NCI-H2081 (cell line): ENCODE measurements around the gene FCHSD2.
"Not testable (repeated sequence)": the region's sequence is repeated elsewhere in the genome, so short reads cannot be mapped to it uniquely, and the experiment has no call there.

Experiments
- DNase-seq, 2 experiments: peaks; one replicate each; lab custom pipeline; 2025; lab: John Stamatoyannopoulos, UW

The FCHSD2 gene

GRCh38 chr11:72926076-72926475, 216.0 kb downstream of the FCHSD2 start:
- no peak for DNase-seq

GRCh38 chr11:72925656-72926055, 216.5 kb downstream of the FCHSD2 start:
- DNase-seq = no peak

GRCh38 chr11:72924568-72925190, 217.4 kb downstream of the FCHSD2 start:
- DNase-seq = peak in 1 of 2 experiments; percentile 19

- DNase-seq = no peak
Observed at GRCh38 chr11:72921028-72921716, 220.9 kb downstream of the FCHSD2 start.

- DNase-seq = no peak
Observed at GRCh38 chr11:72920001-72920400, 222.1 kb downstream of the FCHSD2 start.

- no peak for DNase-seq
Observed at GRCh38 chr11:72918851-72919250, 223.3 kb downstream of the FCHSD2 start.

- DNase-seq = no peak
Observed at GRCh38 chr11:72912253-72912652, 229.9 kb downstream of the FCHSD2 start.

GRCh38 chr11:72909558-72910388, 232.3 kb downstream of the FCHSD2 start:
- DNase-seq = not testable (repeated sequence)

GRCh38 chr11:72908032-72908676, 234.0 kb downstream of the FCHSD2 start:
- DNase-seq = no peak

GRCh38 chr11:72904016-72904415, 238.1 kb downstream of the FCHSD2 start:
- DNase-seq = no peak

- DNase-seq = no peak
Observed at GRCh38 chr11:72901374-72901773, 240.7 kb downstream of the FCHSD2 start.

- no peak for DNase-seq
Observed at GRCh38 chr11:72900013-72900412, 242.1 kb downstream of the FCHSD2 start.

GRCh38 chr11:72899238-72899637, 242.9 kb downstream of the FCHSD2 start:
- DNase-seq = no peak

- DNase-seq = peak in 1 of 2 experiments; percentile 2
Observed at GRCh38 chr11:72897506-72897905, 244.6 kb downstream of the FCHSD2 start.

- no peak for DNase-seq
Observed at GRCh38 chr11:72896431-72896830, 245.7 kb downstream of the FCHSD2 start.

- no peak for DNase-seq
Observed at GRCh38 chr11:72890881-72891280, 251.2 kb downstream of the FCHSD2 start.

- DNase-seq = no peak
Observed at GRCh38 chr11:72886619-72887018, 255.5 kb downstream of the FCHSD2 start.

GRCh38 chr11:72885749-72886609, 256.1 kb downstream of the FCHSD2 start:
- no peak for DNase-seq

GRCh38 chr11:72876147-72876546, 266.0 kb downstream of the FCHSD2 start:
- DNase-seq = no peak

GRCh38 chr11:72875736-72876135, 266.4 kb downstream of the FCHSD2 start:
- DNase-seq = no peak

- no peak for DNase-seq
Observed at GRCh38 chr11:72872012-72872411, 270.1 kb downstream of the FCHSD2 start.
